Measurements from ENCODE around the gene CYTIP. TPM values are rescaled to one million over a fixed set of nuclear protein-coding genes. Genes with fewer than 3 reads are reported as not detected.

The CYTIP gene
- total RNA-seq = 10 to 100 TPM in 1 of 4 donors, 1 to 10 TPM in 3; 5.3 to 10.8 (median 7.1) TPM

DNA sequence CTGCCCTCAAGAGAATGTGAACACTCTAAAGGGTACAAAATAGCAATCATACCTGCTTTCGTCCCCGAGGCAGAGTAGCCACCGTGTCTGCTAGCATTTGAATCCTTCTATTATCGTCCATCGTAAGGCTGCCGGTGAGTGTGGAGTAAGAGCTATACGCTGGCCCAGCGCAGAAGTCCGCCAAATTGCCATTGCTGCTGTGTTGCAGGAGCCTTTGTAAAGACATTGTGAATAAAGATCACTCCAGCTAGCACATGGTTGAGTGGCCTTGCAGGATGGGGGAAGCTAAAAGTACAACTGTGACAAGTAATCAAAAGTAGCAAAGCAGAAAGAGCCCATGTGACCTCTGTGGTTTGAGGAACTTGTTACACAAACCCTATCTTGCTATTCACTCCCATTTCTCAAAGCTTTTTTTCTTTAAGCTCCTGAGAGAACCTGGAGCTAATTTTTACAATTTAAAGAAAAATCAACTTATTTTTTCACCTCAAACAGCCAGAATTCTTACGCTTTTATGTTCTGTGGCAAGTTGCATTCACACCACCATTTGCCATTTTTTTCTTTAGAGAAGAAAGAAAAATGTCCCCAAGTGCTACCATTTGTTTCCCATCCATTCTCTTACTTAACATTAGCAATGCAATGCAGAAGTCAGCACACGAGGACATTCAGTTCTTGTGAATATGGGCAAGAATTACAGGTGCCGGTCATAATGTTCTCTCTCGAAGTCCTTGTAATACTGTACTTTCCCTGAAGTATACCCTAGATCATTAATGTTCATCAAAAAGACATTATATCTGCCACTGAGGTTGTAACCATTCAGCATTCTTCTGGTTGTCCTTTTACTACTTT is at the start of gene CYTIP:
TSS of gene CYTIP (minus strand) at position 295 of the 846 bp plus-strand sequence. CDS start at position 226, 69 bp downstream.
- intact Hi-C loops (cut with DNase I; ENCODE audit: low total_unique reads) = no loop called here
- 77 to 81% methylated on average over 13 of the region's 13 CpGs for WGBS, 2 donors
- TF ChIP-seq CTCF (IDR thresholded peaks at IDR 0.05) = no peak
- no peak for TF ChIP-seq POLR2A (IDR thresholded peaks at IDR 0.05)
- DNase-seq (ENCODE audit: low spot score in 2 of 2) = peak in 1 of 2 donors; percentile 54
- H3K4me3 ChIP-seq (ENCODE audit: low read depth, poor library complexity, severe bottlenecking) = no peak within 1 kb of the TSS

- DNase-seq (ENCODE audit: low spot score in 2 of 2) = peak in 1 of 2 donors; percentile 54
- TF ChIP-seq CTCF (IDR thresholded peaks at IDR 0.05) (no peak), POLR2A (IDR thresholded peaks at IDR 0.05) (no peak)
- WGBS, 2 donors = 11 to 14% methylated on average over 5 of the region's 5 CpGs
- intact Hi-C loops (cut with DNase I; ENCODE audit: low total_unique reads) = no loop called here
- H3K4me3 ChIP-seq (ENCODE audit: low read depth, poor library complexity, severe bottlenecking) = no peak overlapping the region
Observed at GRCh38 chr2:157492189-157492773, 48.4 kb upstream of the CYTIP start.

- DNase-seq (ENCODE audit: low spot score in 2 of 2) = no peak
- intact Hi-C loops (cut with DNase I; ENCODE audit: low total_unique reads) = no loop called here
- H3K4me3 ChIP-seq (ENCODE audit: low read depth, poor library complexity, severe bottlenecking) = no peak overlapping the region
- 45 to 71% methylated on average over 1 of the region's 1 CpG for WGBS, 2 donors
- TF ChIP-seq CTCF (IDR thresholded peaks at IDR 0.05) (no peak), POLR2A (IDR thresholded peaks at IDR 0.05) (no peak)
Observed at GRCh38 chr2:157489983-157490382, 46.1 kb upstream of the CYTIP start.

DNA sequence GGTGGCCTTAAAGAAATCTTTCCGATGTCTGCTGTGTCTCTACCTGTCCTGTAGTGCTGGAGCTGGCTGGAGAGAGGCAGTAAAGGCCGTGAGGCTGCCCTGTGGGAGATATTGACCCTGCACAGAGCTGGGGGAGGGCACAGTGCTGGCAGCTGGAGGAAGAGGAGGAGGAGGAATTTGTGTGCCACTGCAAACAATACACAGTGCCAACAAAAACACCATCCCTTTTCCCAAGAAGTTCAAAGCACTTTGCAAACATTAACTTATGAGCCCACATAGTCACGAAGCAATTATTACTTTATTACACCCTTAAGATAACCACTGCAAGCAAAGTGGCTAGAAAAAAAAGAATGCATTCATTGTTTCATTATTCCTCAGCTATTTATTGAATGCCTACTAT is 45.0 kb upstream of the CYTIP start:
- intact Hi-C loops (cut with DNase I; ENCODE audit: low total_unique reads) = no loop called here
- DNase-seq (ENCODE audit: low spot score in 2 of 2) = no peak
- no peak overlapping the region for H3K4me3 ChIP-seq (ENCODE audit: low read depth, poor library complexity, severe bottlenecking)
- TF ChIP-seq CTCF (IDR thresholded peaks at IDR 0.05) (no peak), POLR2A (IDR thresholded peaks at IDR 0.05) (no peak)
- 59 to 82% methylated on average over 3 of the region's 3 CpGs for WGBS, 2 donors

GRCh38 chr2:157487747-157488146 is 43.9 kb upstream of the CYTIP start:
- H3K4me3 ChIP-seq (ENCODE audit: low read depth, poor library complexity, severe bottlenecking) = no peak overlapping the region
- TF ChIP-seq POLR2A (IDR thresholded peaks at IDR 0.05) (no peak), CTCF (IDR thresholded peaks at IDR 0.05) (no peak)
- intact Hi-C loops (cut with DNase I; ENCODE audit: low total_unique reads) = no loop called here
- no peak for DNase-seq (ENCODE audit: low spot score in 2 of 2)
- WGBS, 2 donors = 53 to 63% methylated on average over 3 of the region's 3 CpGs

Data from lower leg skin (tissue), 4 donors.